Activated CD4-positive, alpha-beta T cell treated with anti-CD3 and anti-CD28 coated beads for 1 hour (primary cell): ENCODE data around the gene GLRB.
"Not testable (repeated sequence)": the region's sequence is repeated elsewhere in the genome, so short reads cannot be mapped to it uniquely, and the experiment has no call there.

ENCODE experiments used
- DNase-seq: peaks from one replicate; pipeline ENCODE4 v3.0.0-alpha.2; 2020

Gene GLRB

DNA sequence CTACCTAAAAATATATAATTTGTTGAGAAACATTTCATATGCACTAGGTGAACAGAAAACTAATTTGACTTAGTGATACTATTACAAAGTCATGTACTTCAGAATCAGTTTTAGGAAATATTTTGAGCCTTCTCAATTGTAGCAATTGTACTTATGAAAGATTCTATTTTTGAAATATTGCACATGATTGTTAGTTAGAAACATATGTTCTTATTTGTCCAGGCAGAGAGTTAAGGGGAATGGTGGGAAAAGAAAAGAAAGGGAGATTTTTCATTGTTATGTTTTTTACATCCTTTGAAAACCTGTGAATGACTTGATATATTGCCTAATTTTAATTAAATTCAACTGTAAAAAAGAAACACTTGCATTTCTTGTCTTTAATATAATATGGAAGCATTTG lies 66.0 kb downstream of the GLRB start:
- no peak for DNase-seq

DNA sequence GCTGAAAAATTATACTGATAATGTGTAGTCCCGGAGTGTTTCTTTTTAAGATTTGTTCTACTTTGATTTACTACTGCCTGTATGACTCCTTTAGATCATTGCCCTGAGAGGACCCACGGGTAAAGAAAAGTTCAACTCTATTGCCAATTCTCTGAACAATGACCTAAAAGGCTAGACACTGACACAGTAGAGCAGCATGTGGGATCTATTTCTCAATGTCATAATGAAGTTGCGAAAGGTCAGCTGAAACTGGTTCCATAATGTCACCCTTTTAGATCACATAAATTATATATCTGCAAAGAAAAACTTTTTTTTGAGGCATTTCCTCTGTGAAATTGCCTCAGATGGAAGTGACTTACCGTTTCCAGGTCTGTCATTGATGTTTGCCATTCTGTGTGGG lies 67.4 kb downstream of the GLRB start:
- DNase-seq = no peak

- DNase-seq = no peak
These were observed 75.8 kb downstream of the GLRB start for GRCh38 chr4:157151711-157152110.

- DNase-seq = no peak
These were observed 90.1 kb downstream of the GLRB start for GRCh38 chr4:157165935-157166610.

DNA sequence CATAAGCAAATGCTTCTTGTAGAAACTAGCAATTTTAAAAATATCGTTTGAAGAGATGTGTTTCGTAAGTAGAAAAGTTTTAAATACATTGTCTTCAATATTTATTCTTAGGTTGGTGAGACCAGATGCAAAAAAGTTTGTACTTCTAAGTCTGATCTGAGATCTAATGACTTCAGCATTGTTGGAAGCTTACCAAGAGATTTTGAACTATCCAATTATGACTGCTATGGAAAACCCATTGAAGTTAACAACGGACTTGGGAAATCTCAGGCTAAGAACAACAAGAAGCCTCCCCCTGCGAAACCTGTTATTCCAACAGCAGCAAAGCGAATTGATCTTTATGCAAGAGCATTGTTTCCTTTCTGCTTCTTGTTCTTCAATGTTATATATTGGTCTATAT lies 94.4 kb downstream of the GLRB start:
- no peak for DNase-seq

- DNase-seq = no peak
These were observed 96.1 kb downstream of the GLRB start for GRCh38 chr4:157172011-157172410.

GRCh38 chr4:157180268-157180667 lies 104.3 kb downstream of the GLRB start:
- not testable (repeated sequence) for DNase-seq

DNA sequence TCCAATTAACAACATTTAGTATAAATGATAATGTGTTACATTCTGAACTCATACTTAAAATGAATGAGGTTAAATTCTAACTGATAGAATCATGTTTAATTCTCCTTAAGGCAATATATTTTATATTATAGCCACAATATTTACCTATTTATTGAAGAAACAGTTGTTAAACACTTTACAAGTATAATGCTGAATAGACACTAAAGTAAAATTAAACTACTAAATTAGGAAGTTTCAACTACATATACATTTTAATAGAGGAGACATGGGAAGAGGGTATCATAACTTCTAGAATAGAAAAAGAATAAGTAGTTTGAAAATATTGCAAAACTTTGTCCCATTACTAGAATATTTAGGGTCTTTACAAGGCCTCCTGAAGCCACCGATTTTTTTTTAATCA lies 108.3 kb downstream of the GLRB start:
- DNase-seq = no peak

- no peak for DNase-seq
These were observed 109.4 kb downstream of the GLRB start for GRCh38 chr4:157185363-157185762.

GRCh38 chr4:157195374-157195773 lies 119.4 kb downstream of the GLRB start:
- no peak for DNase-seq

- DNase-seq = no peak
These were observed 120.1 kb downstream of the GLRB start for GRCh38 chr4:157196046-157196445.

GRCh38 chr4:157204634-157205244 lies 128.8 kb downstream of the GLRB start:
- no peak for DNase-seq

DNA sequence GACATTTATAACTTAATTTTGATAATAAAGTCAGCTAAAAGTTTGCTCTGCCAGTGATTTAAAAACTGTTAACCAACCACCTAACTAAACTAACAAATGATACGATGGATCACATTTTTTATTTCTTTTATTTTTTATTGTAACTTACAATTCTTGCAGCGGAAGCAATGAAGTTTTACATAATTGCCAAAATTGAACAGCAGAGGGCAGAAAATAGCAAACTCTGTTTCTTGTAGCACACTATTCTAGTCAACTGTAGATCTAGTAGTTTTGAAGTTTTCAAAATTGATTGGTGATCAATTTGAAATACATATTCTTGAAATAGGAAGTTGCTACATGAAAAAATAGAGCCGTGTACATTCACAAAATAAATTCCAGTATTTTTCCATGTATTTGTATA lies 141.8 kb downstream of the GLRB start:
- DNase-seq = no peak

GRCh38 chr4:157219711-157220370 lies 143.9 kb downstream of the GLRB start:
- no peak for DNase-seq

GRCh38 chr4:157220371-157220881 lies 144.5 kb downstream of the GLRB start, which contains the start of gene GRIA2:
Gene GRIA2 (plus strand): TSS chr4:157220728. CDS start chr4:157221043, 315 bp downstream.
- no peak for DNase-seq

GRCh38 chr4:157221426-157221894 lies 145.5 kb downstream of the GLRB start:
- no peak for DNase-seq
